H9 (cell line): ENCODE results near the gene HIF1A. TPM values are rescaled to one million over a fixed set of nuclear protein-coding genes. Genes with fewer than 3 reads are reported as not detected.
A peak's percentile ranks its signal among the peaks of the same experiment; 100 is the strongest.

ENCODE experiments used
- DNase-seq: peaks from one replicate; pipeline ENCODE4 v3.0.0-alpha.2; 2017
- H2AFZ ChIP-seq: one replicate; pipeline ENCODE4 v1.6.1; 2013; ENCODE audit warnings: mild to moderate bottlenecking, low read length, control low read depth, moderate library complexity
- H2AK5ac ChIP-seq: 2 replicates; pipeline ENCODE4 v1.6.1; 2013; ENCODE audit warnings: low read length, control low read depth, mixed read lengths; ENCODE audit not compliant: insufficient read length
- H2BK120ac ChIP-seq: one replicate; pipeline ENCODE4 v1.6.1; 2013; ENCODE audit warnings: low read depth, mild to moderate bottlenecking, low read length, control low read depth, inconsistent platforms; ENCODE audit not compliant: poor library complexity, severe bottlenecking
- H2BK12ac ChIP-seq: 2 replicates; pipeline ENCODE4 v1.6.1; 2013; ENCODE audit warnings: low read length, control low read depth, mixed read lengths, low read depth; ENCODE audit not compliant: insufficient read length
- H2BK15ac ChIP-seq: 2 replicates; pipeline ENCODE4 v1.6.1; 2013; ENCODE audit warnings: low read depth, low read length, control low read depth
- H2BK20ac ChIP-seq: one replicate; pipeline ENCODE4 v1.6.1; 2013; ENCODE audit warnings: low read depth, mild to moderate bottlenecking, low read length, control low read depth, inconsistent platforms; ENCODE audit not compliant: poor library complexity, severe bottlenecking
- H2BK5ac ChIP-seq: 2 replicates; pipeline ENCODE4 v1.6.1; 2013; ENCODE audit warnings: low read length, control low read depth, mixed read lengths; ENCODE audit not compliant: insufficient read length
- H3K14ac ChIP-seq: 2 replicates; pipeline ENCODE4 v1.6.1; 2013; ENCODE audit warnings: low read length, control low read depth; ENCODE audit not compliant: insufficient read depth
- H3K18ac ChIP-seq: 2 replicates; pipeline ENCODE4 v1.6.1; 2013; ENCODE audit warnings: low read depth, mild to moderate bottlenecking, mixed read lengths, low read length, control low read depth; ENCODE audit not compliant: insufficient read length
- H3K23ac ChIP-seq: 2 replicates; pipeline ENCODE4 v1.6.1; 2013; ENCODE audit warnings: low read length, control low read depth, mixed read lengths, low read depth; ENCODE audit not compliant: insufficient read length
- H3K23me2 ChIP-seq: 2 replicates; pipeline ENCODE4 v1.6.1; 2013; ENCODE audit warnings: low read depth, mild to moderate bottlenecking, mixed read lengths, low read length, control low read depth; ENCODE audit not compliant: insufficient read length, poor library complexity, severe bottlenecking
- H3K27ac ChIP-seq: 2 replicates; pipeline ENCODE4 v1.5.1; 2013; ENCODE audit warnings: low read length, control low read depth, mixed read lengths, low read depth; ENCODE audit not compliant: insufficient read length
- H3K27me3 ChIP-seq: 2 replicates; pipeline ENCODE4 v1.6.1; 2013; ENCODE audit warnings: low read length, control low read depth, inconsistent platforms; ENCODE audit not compliant: insufficient read depth
- H3K4ac ChIP-seq: 2 replicates; pipeline ENCODE4 v1.6.1; 2013; ENCODE audit warnings: low read depth, mild to moderate bottlenecking, control low read depth, inconsistent platforms, low read length, moderate library complexity
- H3K4me1 ChIP-seq: 2 replicates; pipeline ENCODE4 v1.6.1; 2013; ENCODE audit warnings: low read length, control low read depth, inconsistent platforms; ENCODE audit not compliant: insufficient read depth
- H3K4me2 ChIP-seq: 2 replicates; pipeline ENCODE4 v1.6.1; 2013; ENCODE audit warnings: low read length, control low read depth, mixed read lengths; ENCODE audit not compliant: insufficient read length, insufficient read depth
- H3K56ac ChIP-seq: 2 replicates; pipeline ENCODE4 v1.6.1; 2013; ENCODE audit warnings: low read depth, mild to moderate bottlenecking, mixed read lengths, low read length, control low read depth; ENCODE audit not compliant: insufficient read length
- H3K79me1 ChIP-seq: 2 replicates; pipeline ENCODE4 v1.6.1; 2013; ENCODE audit warnings: low read depth, mild to moderate bottlenecking, moderate library complexity, low read length, control low read depth, inconsistent platforms; ENCODE audit not compliant: insufficient read depth, poor library complexity, severe bottlenecking
- H3K79me2 ChIP-seq: 2 replicates; pipeline ENCODE4 v1.6.1; 2013; ENCODE audit warnings: low read length, control low read depth, inconsistent platforms; ENCODE audit not compliant: insufficient read depth
- H3K9ac ChIP-seq: 2 replicates; pipeline ENCODE4 v1.6.1; 2013; ENCODE audit warnings: low read length, control low read depth, mixed read lengths; ENCODE audit not compliant: insufficient read length; ENCODE audit errors: extremely low read depth
- H3K9me3 ChIP-seq: one replicate; pipeline ENCODE4 v1.6.1; 2013; ENCODE audit warnings: low read depth, low read length, inconsistent platforms; ENCODE audit not compliant: control insufficient read depth
- H3T11ph ChIP-seq: one replicate; pipeline ENCODE4 v1.6.1; 2013; ENCODE audit warnings: mild to moderate bottlenecking, low read length, control low read depth, inconsistent platforms
- H4K20me1 ChIP-seq: one replicate; pipeline ENCODE4 v1.6.1; 2013; ENCODE audit not compliant: control insufficient read depth, insufficient read length, insufficient read depth
- H4K5ac ChIP-seq: 2 replicates; pipeline ENCODE4 v1.6.1; 2013; ENCODE audit warnings: low read depth, mild to moderate bottlenecking, mixed read lengths, low read length, control low read depth; ENCODE audit not compliant: insufficient read length
- H4K8ac ChIP-seq: replicated peaks from 2 replicates; pipeline ENCODE4 v1.6.1; 2013; ENCODE audit warnings: low read length, control low read depth, mixed read lengths, low read depth; ENCODE audit not compliant: insufficient read length
- H4K91ac ChIP-seq: 2 replicates; pipeline ENCODE4 v1.6.1; 2013; ENCODE audit warnings: low read depth, mild to moderate bottlenecking, moderate library complexity, mixed read lengths, low read length, control low read depth; ENCODE audit not compliant: insufficient read length
- H3K27ac Mint-ChIP-seq, 3 experiments: 2 replicates in 2 of 3; 3 replicates in 1 of 3; pipeline ENCODE4 v1.8.0; 2020 to 2021; ENCODE audit warnings: mixed read lengths in 3 of 3, mild to moderate bottlenecking in 1 of 3, moderate library complexity in 1 of 3
- H3K27me3 Mint-ChIP-seq: 2 replicates; pipeline ENCODE4 v1.8.0; 2021; ENCODE audit warnings: low read depth, mild to moderate bottlenecking, moderate library complexity, mixed read lengths
- H3K36me3 Mint-ChIP-seq, 3 experiments: 2 replicates in 2 of 3; 3 replicates in 1 of 3; pipeline ENCODE4 v1.8.0; 2020 to 2021; ENCODE audit warnings: low read depth in 3 of 3, mixed read lengths in 3 of 3; ENCODE audit not compliant: insufficient read depth in 1 of 3
- H3K4me1 Mint-ChIP-seq, 2 experiments: 2 replicates each; pipeline ENCODE4 v1.8.0; 2020; ENCODE audit warnings: mixed read lengths in 2 of 2
- H3K4me3 Mint-ChIP-seq, 2 experiments: 2 replicates in 1 of 2; 3 replicates in 1 of 2; pipeline ENCODE4 v1.8.0; 2020 to 2021; ENCODE audit warnings: mild to moderate bottlenecking in 2 of 2, mixed read lengths in 2 of 2, moderate library complexity in 1 of 2
- H3K9me3 Mint-ChIP-seq, 2 experiments: 2 replicates in 1 of 2; 3 replicates in 1 of 2; pipeline ENCODE4 v1.8.0; 2020; ENCODE audit warnings: mild to moderate bottlenecking in 2 of 2, mixed read lengths in 2 of 2, moderate library complexity in 1 of 2
- WGBS: extraction: QIAGEN DNeasy Blood & Tissue Kit; methylation state at CpG from one replicate; pipeline ENCODE4 v1.1.7; 2013; ENCODE audit warnings: missing lambda C conversion rate, low lambda C conversion rate, mixed read lengths; ENCODE audit not compliant: insufficient read length; ENCODE audit errors: extremely low coverage; 5-methylcytosine and 5-hydroxymethylcytosine counted together
- total RNA-seq: library from RNA; stranded (reverse); gene quantifications from 2 replicates; pipeline ENCODE4 v1.2.1, GENCODE V29; 2021
- TF ChIP-seq, protein P1 (sequence below): fragments of 200-600 bp; sonication (generic); conservative IDR thresholded peaks from 3 replicates; pipeline ENCODE4 v1.8.0; 2021; ENCODE audit warnings: antibody characterized with exemption, mild to moderate bottlenecking

The HIF1A gene
- total RNA-seq, 1 experiment from 2014 or later, result 154 TPM

DNA sequence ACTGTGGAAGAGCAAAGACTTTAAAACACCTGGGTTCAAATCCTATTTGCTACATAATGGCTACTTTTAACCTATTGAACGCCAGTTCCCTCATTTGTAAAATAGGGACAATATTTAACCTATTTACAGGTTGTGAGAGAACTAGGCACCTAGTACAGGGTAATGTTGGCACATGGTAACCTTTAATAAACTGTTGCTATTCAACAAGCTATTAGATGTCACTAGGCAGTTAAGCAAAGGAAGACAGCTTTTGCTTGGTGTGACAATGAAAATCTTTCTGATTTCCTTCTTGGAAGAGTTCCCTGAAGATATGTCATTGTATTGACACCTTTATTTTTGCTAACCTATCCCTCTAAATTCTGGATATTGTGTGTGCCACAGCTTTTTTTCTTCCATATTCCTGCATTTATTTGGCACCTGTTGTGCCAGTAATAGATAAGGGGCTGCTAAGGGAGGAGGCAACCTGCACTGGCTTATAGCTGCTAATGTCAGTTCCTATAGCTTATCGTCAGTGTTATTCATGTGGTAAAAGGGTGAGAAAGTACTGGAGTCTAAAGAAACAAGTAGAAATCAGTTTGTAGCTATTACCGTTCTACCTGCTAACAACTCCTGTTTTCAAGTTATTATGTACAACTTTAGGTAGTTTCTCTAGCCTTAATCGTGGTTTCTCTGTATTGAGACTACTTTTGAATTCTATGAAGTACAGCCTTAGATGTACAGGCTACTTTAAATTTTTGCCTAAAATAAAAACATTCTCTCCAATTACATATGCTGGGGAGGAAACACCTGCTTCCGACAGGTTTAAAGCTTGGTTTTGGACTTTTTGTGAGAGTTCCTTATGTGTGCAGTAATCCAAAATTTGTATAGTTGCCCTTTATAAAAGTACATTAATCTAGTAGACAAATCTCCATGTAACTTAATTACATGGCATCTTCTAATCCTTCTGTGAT, 24.3 kb downstream of the HIF1A start:
- no peak overlapping the region for H3K27ac ChIP-seq
- H4K91ac ChIP-seq, result no peak overlapping the region
- H3K9ac ChIP-seq, result no peak overlapping the region
- no peak overlapping the region for H3T11ph ChIP-seq
- Mint-ChIP-seq H3K27me3 (no peaks in the 10 kb centered on the region), H3K27ac (peak overlapping the region in 2 of 3 experiments; percentile 21 to 65; a peak in 2 of 7 replicates), H3K36me3 (peaks cover 13 to 38% (median 35%) of the 10 kb centered on the region in 3 experiments; a peak in 5 of 7 replicates), H3K9me3 (no peaks in the 10 kb centered on the region), H3K4me3 (no peak overlapping the region), H3K4me1 (peaks cover 45 to 48% of the 10 kb centered on the region in 2 experiments)
- no peak overlapping the region for H4K8ac ChIP-seq
- H3K4me1 ChIP-seq, result no peaks in the 10 kb centered on the region; the same call in 1 of the 2 replicates
- no peak overlapping the region for H2BK5ac ChIP-seq
- no peaks in the 10 kb centered on the region for H3K27me3 ChIP-seq
- TF ChIP-seq, protein P1, sequence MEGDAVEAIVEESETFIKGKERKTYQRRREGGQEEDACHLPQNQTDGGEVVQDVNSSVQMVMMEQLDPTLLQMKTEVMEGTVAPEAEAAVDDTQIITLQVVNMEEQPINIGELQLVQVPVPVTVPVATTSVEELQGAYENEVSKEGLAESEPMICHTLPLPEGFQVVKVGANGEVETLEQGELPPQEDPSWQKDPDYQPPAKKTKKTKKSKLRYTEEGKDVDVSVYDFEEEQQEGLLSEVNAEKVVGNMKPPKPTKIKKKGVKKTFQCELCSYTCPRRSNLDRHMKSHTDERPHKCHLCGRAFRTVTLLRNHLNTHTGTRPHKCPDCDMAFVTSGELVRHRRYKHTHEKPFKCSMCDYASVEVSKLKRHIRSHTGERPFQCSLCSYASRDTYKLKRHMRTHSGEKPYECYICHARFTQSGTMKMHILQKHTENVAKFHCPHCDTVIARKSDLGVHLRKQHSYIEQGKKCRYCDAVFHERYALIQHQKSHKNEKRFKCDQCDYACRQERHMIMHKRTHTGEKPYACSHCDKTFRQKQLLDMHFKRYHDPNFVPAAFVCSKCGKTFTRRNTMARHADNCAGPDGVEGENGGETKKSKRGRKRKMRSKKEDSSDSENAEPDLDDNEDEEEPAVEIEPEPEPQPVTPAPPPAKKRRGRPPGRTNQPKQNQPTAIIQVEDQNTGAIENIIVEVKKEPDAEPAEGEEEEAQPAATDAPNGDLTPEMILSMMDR, result no peak
- no peak overlapping the region for H3K56ac ChIP-seq
- peaks cover 6% of the 10 kb centered on the region for H3K79me1 ChIP-seq
- no peak overlapping the region for H2AFZ ChIP-seq
- H2BK12ac ChIP-seq, result no peak overlapping the region
- H3K18ac ChIP-seq, result no peak overlapping the region
- H2BK15ac ChIP-seq, result no peak overlapping the region
- H3K14ac ChIP-seq, result no peak overlapping the region
- H3K4ac ChIP-seq, result no peak overlapping the region
- H3K79me2 ChIP-seq, result peaks cover 45% of the 10 kb centered on the region; the same call in 1 of the 2 replicates
- no peak overlapping the region for H2AK5ac ChIP-seq
- no peaks in the 10 kb centered on the region for H4K20me1 ChIP-seq
- H2BK120ac ChIP-seq, result no peak overlapping the region
- no CpG with 5 or more reads among the region's 5 CpGs for WGBS
- H3K23me2 ChIP-seq, result no peaks in the 10 kb centered on the region
- no peak for DNase-seq
- no peak overlapping the region for H3K4me2 ChIP-seq
- no peak overlapping the region for H2BK20ac ChIP-seq
- no peak overlapping the region for H3K23ac ChIP-seq
- H3K9me3 ChIP-seq, result no peaks in the 10 kb centered on the region
- no peak overlapping the region for H4K5ac ChIP-seq
